Activated CD8-positive, alpha-beta T cell treated with anti-CD3 and anti-CD28 coated beads, Interleukin-2, amount 10 ng/mL, durations not matched to agents 7 days and 5 days (primary cell): ENCODE data around the gene TMEM117. TPM values are rescaled to one million over a fixed set of nuclear protein-coding genes. Genes with fewer than 3 reads are reported as not detected.
"Not testable (repeated sequence)": the region's sequence is repeated elsewhere in the genome, so short reads cannot be mapped to it uniquely, and the experiment has no call there.

Source experiments
- ATAC-seq: fragments of 150-1000 bp; cut with Tn5 transposase; one replicate; pipeline ENCODE4 v1.10.0; 2021; ENCODE audit warnings: moderate library complexity
- CTCF ChIA-PET: fragments of 350-600 bp; sonication (Branson Sonifier 250); formaldehyde crosslinking; loops from one replicate; lab custom pipeline; 2021; ENCODE audit warnings: antibody characterized with exemption; lab: Charles Lee
- POLR2A ChIA-PET: fragments of 350-600 bp; sonication (Branson Sonifier 250); formaldehyde crosslinking; loops from one replicate; lab custom pipeline; 2021; ENCODE audit warnings: antibody characterized with exemption; lab: Charles Lee
- DNase-seq: peaks from one replicate; pipeline ENCODE4 v3.0.0-alpha.2; 2020
- H3K27ac Mint-ChIP-seq: one replicate; pipeline ENCODE4 v1.8.0; 2021; ENCODE audit warnings: mild to moderate bottlenecking, mixed read lengths
- H3K27me3 Mint-ChIP-seq: one replicate; pipeline ENCODE4 v1.8.0; 2021; ENCODE audit warnings: low read depth, mixed read lengths
- H3K36me3 Mint-ChIP-seq: one replicate; pipeline ENCODE4 v1.8.0; 2021; ENCODE audit warnings: low read depth, mixed read lengths
- H3K4me1 Mint-ChIP-seq: one replicate; pipeline ENCODE4 v1.8.0; 2021; ENCODE audit warnings: low read depth, mixed read lengths
- H3K4me3 Mint-ChIP-seq: one replicate; pipeline ENCODE4 v1.8.0; 2021; ENCODE audit warnings: mild to moderate bottlenecking, mixed read lengths
- H3K9me3 Mint-ChIP-seq: one replicate; pipeline ENCODE4 v1.8.0; 2022; ENCODE audit warnings: mixed read lengths; ENCODE audit not compliant: insufficient read depth
- total RNA-seq, 2 experiments: library from RNA; stranded (reverse); gene quantifications; one replicate each; pipeline ENCODE4 v1.2.3, GENCODE V29; 2021

The TMEM117 gene
- total RNA-seq, 2 experiments from 2014 or later, result 0.24 to 0.86 TPM

DNA sequence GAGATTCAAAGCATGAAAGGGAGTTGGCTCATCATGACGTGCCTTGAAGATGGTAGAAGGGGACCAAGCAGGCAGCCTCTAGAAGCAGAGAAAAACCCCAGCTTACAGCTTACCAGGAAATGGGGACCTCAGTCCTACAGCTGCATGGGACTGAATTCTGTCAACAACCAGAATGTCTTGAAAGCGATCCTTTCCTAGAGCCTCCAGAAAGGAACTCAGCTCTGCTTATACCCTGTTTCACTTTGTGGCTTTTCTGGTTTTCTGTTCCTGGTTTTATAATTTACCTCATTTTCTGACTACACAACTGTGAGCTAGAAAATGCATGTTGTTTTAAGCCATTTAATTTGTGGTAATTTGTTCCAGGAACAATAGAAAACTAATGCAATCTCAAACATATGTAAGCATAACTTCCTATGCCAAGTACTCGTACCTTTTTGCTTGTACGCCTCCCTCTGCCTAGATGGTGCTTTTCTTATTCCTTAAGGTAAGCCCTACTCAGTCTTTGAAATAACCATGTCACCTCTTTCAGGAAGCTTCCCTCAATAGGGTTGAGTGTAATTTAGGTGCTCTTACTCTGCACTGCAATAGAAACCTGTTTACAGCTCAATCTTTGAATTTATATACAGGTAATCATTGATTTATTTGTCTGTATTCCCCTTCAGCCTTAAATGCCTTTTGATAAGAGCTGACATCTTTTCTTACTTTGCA is 348.8 kb downstream of the TMEM117 start:
- ATAC-seq (no peak), DNase-seq (no peak)
- CTCF ChIA-PET, result no interaction called here
- Mint-ChIP-seq H3K27me3 (no peaks in the 10 kb centered on the region), H3K27ac (no peak overlapping the region), H3K36me3 (no peaks in the 10 kb centered on the region), H3K4me1 (peaks cover 2% of the 10 kb centered on the region), H3K9me3 (no peaks in the 10 kb centered on the region), H3K4me3 (no peak overlapping the region)
- POLR2A ChIA-PET, result no interaction called here

DNA sequence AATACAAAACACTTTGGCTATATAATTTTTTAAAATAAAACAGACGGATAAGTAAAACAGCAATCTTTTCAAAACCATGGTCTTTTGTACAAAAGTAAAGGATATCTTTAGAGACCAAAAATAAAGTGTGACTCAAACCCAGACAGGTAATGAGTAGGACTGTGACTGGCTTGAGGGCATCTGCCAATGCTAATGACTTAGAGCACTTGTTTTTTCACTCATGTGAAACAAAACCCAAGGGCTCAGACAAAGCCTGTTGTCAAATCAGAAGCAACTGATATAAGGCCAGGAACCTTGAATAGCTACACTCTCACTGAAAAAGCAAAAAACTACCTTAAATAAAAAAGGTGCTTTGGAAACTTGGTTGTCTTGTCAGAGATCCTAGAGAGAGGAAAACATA is 357.4 kb downstream of the TMEM117 start:
- Mint-ChIP-seq H3K9me3 (no peaks in the 10 kb centered on the region), H3K27me3 (no peaks in the 10 kb centered on the region), H3K27ac (no peak overlapping the region), H3K4me3 (no peak overlapping the region), H3K4me1 (no peaks in the 10 kb centered on the region), H3K36me3 (no peaks in the 10 kb centered on the region)
- POLR2A ChIA-PET, result no interaction called here
- ATAC-seq (no peak), DNase-seq (no peak)
- CTCF ChIA-PET, result no interaction called here

DNA sequence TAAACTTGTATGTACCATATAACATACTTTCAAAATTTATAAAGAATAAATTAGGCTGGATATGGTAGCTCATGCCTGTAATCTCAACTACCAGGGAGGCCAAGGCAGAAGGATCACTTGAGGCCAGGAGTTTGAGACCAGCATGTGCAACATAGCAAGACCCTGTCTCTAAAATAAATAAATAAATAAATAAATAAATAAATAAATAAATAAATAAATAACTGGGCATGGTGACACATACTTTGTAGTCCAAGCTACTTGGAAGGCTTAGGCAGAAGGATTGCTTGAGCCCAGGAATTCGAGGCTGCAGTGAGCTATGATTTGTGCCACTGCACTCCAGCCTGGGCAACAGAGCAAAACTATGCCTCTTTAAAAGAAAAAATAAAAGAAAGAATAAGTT is 359.8 kb downstream of the TMEM117 start:
- H3K27me3 Mint-ChIP-seq, POLR2A ChIA-PET, H3K9me3 Mint-ChIP-seq, H3K4me3 Mint-ChIP-seq, ATAC-seq, H3K36me3 Mint-ChIP-seq, H3K27ac Mint-ChIP-seq, H3K4me1 Mint-ChIP-seq, CTCF ChIA-PET, DNase-seq: not testable (repeated sequence)

- Mint-ChIP-seq H3K4me3 (no peak overlapping the region), H3K4me1 (no peaks in the 10 kb centered on the region), H3K27ac (no peak overlapping the region), H3K9me3 (peaks cover 3% of the 10 kb centered on the region), H3K36me3 (no peaks in the 10 kb centered on the region), H3K27me3 (no peaks in the 10 kb centered on the region)
- DNase-seq, result no peak
- ATAC-seq, result no peak
- POLR2A ChIA-PET, result no interaction called here
- CTCF ChIA-PET, result no interaction called here
Measured at GRCh38 chr12:44206045-44206444, 370.2 kb downstream of the TMEM117 start.

GRCh38 chr12:44217146-44217883 is 381.4 kb downstream of the TMEM117 start:
- CTCF ChIA-PET, result no interaction called here
- Mint-ChIP-seq H3K4me3 (no peak overlapping the region), H3K4me1 (no peaks in the 10 kb centered on the region), H3K36me3 (no peaks in the 10 kb centered on the region), H3K27ac (no peak overlapping the region), H3K9me3 (no peaks in the 10 kb centered on the region), H3K27me3 (no peaks in the 10 kb centered on the region)
- POLR2A ChIA-PET, result no interaction called here
- ATAC-seq, result no peak
- no peak for DNase-seq

DNA sequence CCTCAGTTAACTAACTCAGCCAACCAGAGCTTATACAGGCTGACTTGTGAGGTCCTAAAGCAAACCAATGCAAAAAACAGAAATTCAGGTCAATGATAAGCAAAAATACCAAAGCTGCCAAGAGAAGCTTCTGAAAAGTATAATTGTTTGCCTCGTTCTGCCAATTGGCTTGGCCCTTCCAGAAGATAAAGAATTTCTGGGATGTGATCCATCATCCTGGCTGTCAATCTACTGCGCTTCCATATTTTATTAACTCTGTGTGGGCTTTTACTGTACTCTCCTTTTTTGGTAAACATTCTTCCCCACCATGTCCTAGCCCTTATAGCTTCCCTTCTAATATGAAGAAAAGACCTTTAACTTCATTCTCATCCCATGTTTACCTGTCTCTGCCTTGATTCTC is 387.9 kb downstream of the TMEM117 start:
- Mint-ChIP-seq H3K9me3 (no peaks in the 10 kb centered on the region), H3K27ac (no peak overlapping the region), H3K36me3 (no peaks in the 10 kb centered on the region), H3K4me3 (no peak overlapping the region), H3K27me3 (no peaks in the 10 kb centered on the region), H3K4me1 (no peaks in the 10 kb centered on the region)
- DNase-seq (no peak), ATAC-seq (no peak)
- CTCF ChIA-PET, result no interaction called here
- POLR2A ChIA-PET, result no interaction called here

DNA sequence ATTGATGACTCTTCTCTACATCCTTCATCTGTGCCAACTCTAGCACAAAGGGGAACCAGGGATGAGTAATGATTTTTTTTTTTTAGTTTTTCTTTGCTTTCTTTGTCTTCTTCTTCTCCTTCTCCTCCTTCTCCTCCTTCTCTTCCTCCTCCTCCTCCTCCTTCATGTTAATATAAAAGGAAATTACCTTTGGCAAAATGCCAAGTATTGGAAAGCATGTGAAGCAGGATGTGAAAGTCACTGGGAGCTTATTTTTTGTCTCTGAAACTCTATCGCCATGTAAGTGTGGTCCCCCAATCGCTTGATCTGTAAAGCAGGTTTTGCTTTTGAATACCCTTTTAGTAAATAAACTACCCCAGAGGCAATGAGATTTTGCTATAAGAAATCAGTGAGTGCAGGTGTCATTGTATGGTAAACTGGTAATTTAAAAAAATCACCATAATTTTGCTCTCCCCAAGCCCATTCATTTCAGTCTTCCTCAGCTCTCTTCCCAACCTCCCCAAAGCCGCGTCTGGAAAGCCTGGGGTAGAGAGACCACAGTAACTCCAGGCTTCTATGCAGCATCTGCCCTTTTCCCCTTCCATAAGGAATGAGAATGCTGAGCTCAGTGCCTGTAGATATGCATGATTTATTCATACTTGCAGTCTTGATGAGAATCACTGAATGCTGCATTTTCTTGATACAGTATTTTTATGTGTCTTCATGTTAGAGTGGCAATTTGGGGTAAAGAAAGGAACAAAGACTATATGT is 388.7 kb downstream of the TMEM117 start:
- POLR2A ChIA-PET, result no interaction called here
- ATAC-seq, result no peak
- H3K9me3 Mint-ChIP-seq, result no peaks in the 10 kb centered on the region
- CTCF ChIA-PET, result no interaction called here
- no peaks in the 10 kb centered on the region for H3K27me3 Mint-ChIP-seq
- no peaks in the 10 kb centered on the region for H3K4me1 Mint-ChIP-seq
- H3K27ac Mint-ChIP-seq, result no peak overlapping the region
- no peaks in the 10 kb centered on the region for H3K36me3 Mint-ChIP-seq
- H3K4me3 Mint-ChIP-seq, result no peak overlapping the region
- no peak for DNase-seq

DNA sequence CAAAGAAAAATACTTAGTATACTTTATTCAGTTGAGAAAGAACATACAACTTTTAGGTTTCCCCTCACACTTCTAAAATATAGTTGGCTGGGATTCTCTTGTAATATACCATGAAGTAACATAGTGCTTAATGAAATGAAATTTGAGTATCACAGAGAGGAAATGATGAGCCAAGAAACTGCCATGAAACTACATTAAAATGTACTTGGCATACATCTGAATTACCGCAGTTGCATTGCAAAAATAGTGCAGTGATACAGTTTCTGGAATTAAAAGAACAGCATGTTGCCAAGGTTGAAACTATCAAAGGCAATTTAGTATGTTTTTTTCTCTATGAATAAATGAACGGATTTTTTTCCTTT is 389.2 kb downstream of the TMEM117 start:
- Mint-ChIP-seq H3K4me1 (no peaks in the 10 kb centered on the region), H3K27ac (no peak overlapping the region), H3K36me3 (no peaks in the 10 kb centered on the region), H3K4me3 (no peak overlapping the region), H3K9me3 (no peaks in the 10 kb centered on the region), H3K27me3 (no peaks in the 10 kb centered on the region)
- POLR2A ChIA-PET, result no interaction called here
- DNase-seq, result no peak
- ATAC-seq, result no peak
- CTCF ChIA-PET, result no interaction called here

DNA sequence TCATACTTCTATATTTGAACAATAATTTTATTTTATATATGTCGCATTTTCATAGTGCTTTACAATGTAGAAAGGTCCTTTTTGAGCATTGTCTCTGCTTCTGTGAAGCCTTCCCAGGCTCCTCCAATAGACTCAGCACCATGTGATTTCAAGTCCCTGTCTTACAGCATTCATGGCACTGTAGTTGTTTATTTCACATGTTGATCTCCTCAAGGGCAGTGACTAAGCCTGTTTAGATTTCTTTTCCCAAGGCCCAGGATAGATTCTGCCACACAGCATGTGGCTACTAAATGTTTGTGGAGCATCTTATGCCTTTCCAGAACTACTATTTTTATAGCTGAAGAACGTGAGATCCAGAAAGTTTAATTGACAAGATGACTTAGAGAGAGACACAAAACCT is 391.7 kb downstream of the TMEM117 start:
- ChIA-PET POLR2A (no interaction called here), CTCF (no interaction called here)
- no peaks in the 10 kb centered on the region for H3K4me1 Mint-ChIP-seq
- no peaks in the 10 kb centered on the region for H3K36me3 Mint-ChIP-seq
- H3K9me3 Mint-ChIP-seq, result no peaks in the 10 kb centered on the region
- ATAC-seq (no peak), DNase-seq (no peak)
- H3K27ac Mint-ChIP-seq, result no peak overlapping the region
- H3K4me3 Mint-ChIP-seq, result no peak overlapping the region
- H3K27me3 Mint-ChIP-seq, result no peaks in the 10 kb centered on the region

GRCh38 chr12:44229846-44230245 is 394.0 kb downstream of the TMEM117 start:
- H3K9me3 Mint-ChIP-seq, result no peaks in the 10 kb centered on the region
- H3K4me1 Mint-ChIP-seq, result no peaks in the 10 kb centered on the region
- POLR2A ChIA-PET, result no interaction called here
- H3K27me3 Mint-ChIP-seq, result no peaks in the 10 kb centered on the region
- no peak for ATAC-seq
- H3K36me3 Mint-ChIP-seq, result no peaks in the 10 kb centered on the region
- CTCF ChIA-PET, result no interaction called here
- H3K27ac Mint-ChIP-seq, result no peak overlapping the region
- no peak for DNase-seq
- H3K4me3 Mint-ChIP-seq, result no peak overlapping the region

- ATAC-seq (no peak), DNase-seq (no peak)
- Mint-ChIP-seq H3K36me3 (no peaks in the 10 kb centered on the region), H3K4me1 (no peaks in the 10 kb centered on the region), H3K9me3 (no peaks in the 10 kb centered on the region), H3K27ac (no peak overlapping the region), H3K27me3 (no peaks in the 10 kb centered on the region), H3K4me3 (no peak overlapping the region)
- CTCF ChIA-PET, result no interaction called here
- POLR2A ChIA-PET, result no interaction called here
Measured at GRCh38 chr12:44235674-44236073, 399.8 kb downstream of the TMEM117 start.

- POLR2A ChIA-PET, result no interaction called here
- H3K9me3 Mint-ChIP-seq, result no peaks in the 10 kb centered on the region
Measured at GRCh38 chr12:44240186-44240585, 404.3 kb downstream of the TMEM117 start.

More at GRCh38 chr12:44240186-44240585, 404.3 kb downstream of the TMEM117 start:
- DNase-seq (no peak), ATAC-seq (no peak)
- no peaks in the 10 kb centered on the region for H3K36me3 Mint-ChIP-seq
- no peaks in the 10 kb centered on the region for H3K27me3 Mint-ChIP-seq
- CTCF ChIA-PET, result no interaction called here
- no peak overlapping the region for H3K27ac Mint-ChIP-seq
- no peak overlapping the region for H3K4me3 Mint-ChIP-seq
- no peaks in the 10 kb centered on the region for H3K4me1 Mint-ChIP-seq
